HepG2 (cell line): Measurements from ENCODE around the gene CERS6. TPM values are rescaled to one million over a fixed set of nuclear protein-coding genes. Genes with fewer than 3 reads are reported as not detected.

Experiments
- ATF4 ChIP-seq, 2 experiments: fragments of 450-650 bp in 1 of 2; sonication (generic) in 1 of 2; formaldehyde crosslinking; IDR thresholded peaks; 2 replicates each; pipeline versions ENCODE4 v1.5.0 to v1.8.0; 2020 to 2022; ENCODE audit warnings: mild to moderate bottlenecking in 1 of 2, missing genetic modification reagents in 1 of 2
- JARID2 ChIP-seq: sonication (generic); formaldehyde crosslinking; IDR thresholded peaks from 2 replicates; pipeline ENCODE4 v1.8.1; 2023; ENCODE audit warnings: missing genetic modification reagents, inconsistent platforms; ENCODE audit not compliant: insufficient replicate concordance
- MED8 ChIP-seq: sonication (generic); formaldehyde crosslinking; IDR thresholded peaks from 2 replicates; pipeline ENCODE4 v1.8.1; 2023; ENCODE audit warnings: mild to moderate bottlenecking, missing genetic modification reagents; ENCODE audit not compliant: insufficient replicate concordance
- PLSCR1 ChIP-seq: sonication (generic); formaldehyde crosslinking; IDR thresholded peaks from 2 replicates; pipeline ENCODE4 v1.5.0; 2020; ENCODE audit warnings: missing genetic modification reagents, mild to moderate bottlenecking, borderline replicate concordance
- SPEN ChIP-seq: sonication (generic); formaldehyde crosslinking; IDR thresholded peaks from 2 replicates; pipeline ENCODE4 v1.5.1; 2020; ENCODE audit warnings: low read depth, mild to moderate bottlenecking, missing genetic modification reagents
- TAF15 ChIP-seq: fragments of 200-400 bp; formaldehyde crosslinking; IDR thresholded peaks from one replicate; pipeline ENCODE4 v1.6.1; 2018; ENCODE audit warnings: mild to moderate bottlenecking, low read depth, low read length; ENCODE audit not compliant: poor library complexity, severe bottlenecking
- TBX2 ChIP-seq: sonication (generic); formaldehyde crosslinking; IDR thresholded peaks from 2 replicates; pipeline ENCODE4 v1.5.0; 2020; ENCODE audit warnings: missing genetic modification reagents, mild to moderate bottlenecking, borderline replicate concordance
- ZNF18 ChIP-seq: sonication (generic); formaldehyde crosslinking; IDR thresholded peaks from 2 replicates; pipeline ENCODE4 v1.8.0; 2022; ENCODE audit warnings: mild to moderate bottlenecking, missing genetic modification reagents; ENCODE audit not compliant: insufficient replicate concordance
- ZNF225 ChIP-seq: sonication (generic); formaldehyde crosslinking; IDR thresholded peaks from 2 replicates; pipeline ENCODE4 v1.4.0; 2020; ENCODE audit warnings: mild to moderate bottlenecking, missing genetic modification reagents
- ZNF589 ChIP-seq: sonication (generic); formaldehyde crosslinking; conservative IDR thresholded peaks from 2 replicates; pipeline ENCODE4 v1.8.0; 2022; ENCODE audit warnings: mild to moderate bottlenecking, moderate library complexity, missing genetic modification reagents
- ZNF792 ChIP-seq: IDR thresholded peaks from 2 replicates; pipeline ENCODE4 v1.6.1; 2016
- polyA plus RNA-seq, 8 experiments: library from polyadenylated mRNA; depleted of rRNA in 3 of 8; stranded (reverse) in 7 of 8; unstranded in 1 of 8; fragments of >200 nt; fragmentation: Illumina TruSeq in 4 of 8; extraction: Trizol in 4 of 8; gene quantifications; 2 replicates each; pipeline versions ENCODE4 v1.2.1 to v1.2.3, GENCODE V29; 2011 to 2016; ENCODE audit warnings: low read depth in 4 of 8, missing spikeins in 1 of 8, mixed read lengths in 1 of 8; ENCODE audit not compliant: insufficient read depth in 1 of 8
- total RNA-seq, 5 experiments: library from RNA; depleted of rRNA; stranded (reverse); fragments of >200 nt; fragmentation: Illumina TruSeq; extraction: Trizol; gene quantifications; 2 replicates each; pipeline ENCODE4 v1.2.3, GENCODE V29; 2016; ENCODE audit warnings: low read depth in 1 of 5
- TF ChIP-seq, protein P1 (sequence below): sonication (generic); formaldehyde crosslinking; IDR thresholded peaks from 2 replicates; pipeline ENCODE4 v1.4.0; 2020; ENCODE audit warnings: missing genetic modification reagents
- TF ChIP-seq, protein P2 (sequence below): sonication (generic); formaldehyde crosslinking; IDR thresholded peaks from 2 replicates; pipeline ENCODE4 v1.4.0; 2020; ENCODE audit warnings: missing genetic modification reagents
- TF ChIP-seq, protein P3 (sequence below): sonication (generic); formaldehyde crosslinking; IDR thresholded peaks from 2 replicates; pipeline ENCODE4 v1.5.1; 2020; ENCODE audit warnings: missing genetic modification reagents, mild to moderate bottlenecking, borderline replicate concordance

The CERS6 gene
- total and polyA plus RNA-seq, 2 of the 13 experiments (the other 11 are each of a cell fraction or from before 2014, with no cell fraction given), result 10.1 to 20.3 TPM

GRCh38 chr2:168457190-168457895 lies 1.3 kb downstream of the CERS6 start (continued):
- no peak for TF ChIP-seq PLSCR1 (CRISPR knock-in tag)
- no peak for TF ChIP-seq ZNF225 (CRISPR knock-in tag)
- TF ChIP-seq, protein P1, sequence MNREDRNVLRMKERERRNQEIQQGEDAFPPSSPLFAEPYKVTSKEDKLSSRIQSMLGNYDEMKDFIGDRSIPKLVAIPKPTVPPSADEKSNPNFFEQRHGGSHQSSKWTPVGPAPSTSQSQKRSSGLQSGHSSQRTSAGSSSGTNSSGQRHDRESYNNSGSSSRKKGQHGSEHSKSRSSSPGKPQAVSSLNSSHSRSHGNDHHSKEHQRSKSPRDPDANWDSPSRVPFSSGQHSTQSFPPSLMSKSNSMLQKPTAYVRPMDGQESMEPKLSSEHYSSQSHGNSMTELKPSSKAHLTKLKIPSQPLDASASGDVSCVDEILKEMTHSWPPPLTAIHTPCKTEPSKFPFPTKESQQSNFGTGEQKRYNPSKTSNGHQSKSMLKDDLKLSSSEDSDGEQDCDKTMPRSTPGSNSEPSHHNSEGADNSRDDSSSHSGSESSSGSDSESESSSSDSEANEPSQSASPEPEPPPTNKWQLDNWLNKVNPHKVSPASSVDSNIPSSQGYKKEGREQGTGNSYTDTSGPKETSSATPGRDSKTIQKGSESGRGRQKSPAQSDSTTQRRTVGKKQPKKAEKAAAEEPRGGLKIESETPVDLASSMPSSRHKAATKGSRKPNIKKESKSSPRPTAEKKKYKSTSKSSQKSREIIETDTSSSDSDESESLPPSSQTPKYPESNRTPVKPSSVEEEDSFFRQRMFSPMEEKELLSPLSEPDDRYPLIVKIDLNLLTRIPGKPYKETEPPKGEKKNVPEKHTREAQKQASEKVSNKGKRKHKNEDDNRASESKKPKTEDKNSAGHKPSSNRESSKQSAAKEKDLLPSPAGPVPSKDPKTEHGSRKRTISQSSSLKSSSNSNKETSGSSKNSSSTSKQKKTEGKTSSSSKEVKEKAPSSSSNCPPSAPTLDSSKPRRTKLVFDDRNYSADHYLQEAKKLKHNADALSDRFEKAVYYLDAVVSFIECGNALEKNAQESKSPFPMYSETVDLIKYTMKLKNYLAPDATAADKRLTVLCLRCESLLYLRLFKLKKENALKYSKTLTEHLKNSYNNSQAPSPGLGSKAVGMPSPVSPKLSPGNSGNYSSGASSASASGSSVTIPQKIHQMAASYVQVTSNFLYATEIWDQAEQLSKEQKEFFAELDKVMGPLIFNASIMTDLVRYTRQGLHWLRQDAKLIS (CRISPR knock-in tag), result no peak
- TF ChIP-seq, protein P2, sequence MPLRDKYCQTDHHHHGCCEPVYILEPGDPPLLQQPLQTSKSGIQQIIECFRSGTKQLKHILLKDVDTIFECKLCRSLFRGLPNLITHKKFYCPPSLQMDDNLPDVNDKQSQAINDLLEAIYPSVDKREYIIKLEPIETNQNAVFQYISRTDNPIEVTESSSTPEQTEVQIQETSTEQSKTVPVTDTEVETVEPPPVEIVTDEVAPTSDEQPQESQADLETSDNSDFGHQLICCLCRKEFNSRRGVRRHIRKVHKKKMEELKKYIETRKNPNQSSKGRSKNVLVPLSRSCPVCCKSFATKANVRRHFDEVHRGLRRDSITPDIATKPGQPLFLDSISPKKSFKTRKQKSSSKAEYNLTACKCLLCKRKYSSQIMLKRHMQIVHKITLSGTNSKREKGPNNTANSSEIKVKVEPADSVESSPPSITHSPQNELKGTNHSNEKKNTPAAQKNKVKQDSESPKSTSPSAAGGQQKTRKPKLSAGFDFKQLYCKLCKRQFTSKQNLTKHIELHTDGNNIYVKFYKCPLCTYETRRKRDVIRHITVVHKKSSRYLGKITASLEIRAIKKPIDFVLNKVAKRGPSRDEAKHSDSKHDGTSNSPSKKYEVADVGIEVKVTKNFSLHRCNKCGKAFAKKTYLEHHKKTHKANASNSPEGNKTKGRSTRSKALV (CRISPR knock-in tag), result no peak
- TF ChIP-seq TBX2, result no peak
- TF ChIP-seq MED8 (CRISPR knock-in tag), result no peak
- no peak for TF ChIP-seq ZNF589 (CRISPR knock-in tag)
- peak; percentile 63 for TF ChIP-seq ZNF18 (CRISPR knock-in tag)
- TF ChIP-seq, protein P3, sequence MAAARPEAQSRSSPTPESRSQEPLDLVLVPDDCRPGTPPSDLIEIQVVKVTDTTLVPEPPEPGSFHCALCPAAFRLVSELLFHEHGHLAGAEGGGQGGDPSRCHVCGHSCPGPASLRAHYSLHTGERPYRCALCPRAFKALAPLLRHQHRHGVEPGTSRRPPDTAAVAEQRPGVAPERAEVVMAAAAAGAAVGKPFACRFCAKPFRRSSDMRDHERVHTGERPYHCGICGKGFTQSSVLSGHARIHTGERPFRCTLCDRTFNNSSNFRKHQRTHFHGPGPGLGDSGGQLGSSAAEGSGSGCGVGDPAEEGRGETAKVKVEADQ (CRISPR knock-in tag), result 0 out of 2 replicates have a peak, but pooled peaks have one; percentile 10
- no peak for TF ChIP-seq TAF15
- 0 out of 2 replicates have a peak, but pooled peaks have one; percentile 1 for TF ChIP-seq ZNF792 (CRISPR knock-in tag)
- no peak for TF ChIP-seq JARID2
- TF ChIP-seq ATF4 (CRISPR knock-in tag; IDR thresholded peaks at IDR 0.05), result no peak
- TF ChIP-seq SPEN (CRISPR knock-in tag), result no peak
